NOMO-1 treated with DMSO at 0.1 percent for 48 hours (cell line): Measurements from ENCODE around the gene GJB4.
"Not testable (repeated sequence)": the region's sequence is repeated elsewhere in the genome, so short reads cannot be mapped to it uniquely, and the experiment has no call there.

Source experiments
- DNase-seq: peaks from one replicate; lab custom pipeline; 2025; ENCODE audit not compliant: unreplicated experiment; lab: John Stamatoyannopoulos, UW

GJB4 gene

DNA sequence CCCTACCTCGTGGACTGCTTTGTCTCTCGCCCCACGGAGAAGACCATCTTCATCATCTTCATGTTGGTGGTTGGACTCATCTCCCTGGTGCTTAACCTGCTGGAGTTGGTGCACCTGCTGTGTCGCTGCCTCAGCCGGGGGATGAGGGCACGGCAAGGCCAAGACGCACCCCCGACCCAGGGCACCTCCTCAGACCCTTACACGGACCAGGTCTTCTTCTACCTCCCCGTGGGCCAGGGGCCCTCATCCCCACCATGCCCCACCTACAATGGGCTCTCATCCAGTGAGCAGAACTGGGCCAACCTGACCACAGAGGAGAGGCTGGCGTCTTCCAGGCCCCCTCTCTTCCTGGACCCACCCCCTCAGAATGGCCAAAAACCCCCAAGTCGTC is 35.2 kb downstream of the GJB4 start:
- no peak for DNase-seq

- DNase-seq, result no peak
Observed at GRCh38 chr1:34795916-34796315, 36.4 kb downstream of the GJB4 start.

DNA sequence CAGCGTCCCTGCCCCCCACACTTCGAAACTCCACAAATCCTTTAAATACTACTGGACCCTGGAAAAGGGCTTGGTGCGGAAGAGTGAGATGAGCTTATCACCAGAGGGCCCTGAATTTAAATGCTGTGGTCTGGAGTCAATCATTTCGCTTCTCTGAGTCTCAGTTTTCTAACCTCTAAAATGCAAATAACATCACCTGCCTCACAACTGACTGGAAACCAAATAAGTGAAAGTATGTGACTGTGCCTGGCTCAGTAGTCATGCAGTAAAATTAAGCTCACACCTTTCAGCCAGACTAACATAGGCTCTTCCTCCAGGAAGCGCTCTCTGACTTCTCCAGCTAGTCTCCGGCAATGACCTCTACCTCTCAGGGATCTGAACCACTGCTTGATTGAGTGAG is 37.5 kb downstream of the GJB4 start:
- DNase-seq, result no peak

DNA sequence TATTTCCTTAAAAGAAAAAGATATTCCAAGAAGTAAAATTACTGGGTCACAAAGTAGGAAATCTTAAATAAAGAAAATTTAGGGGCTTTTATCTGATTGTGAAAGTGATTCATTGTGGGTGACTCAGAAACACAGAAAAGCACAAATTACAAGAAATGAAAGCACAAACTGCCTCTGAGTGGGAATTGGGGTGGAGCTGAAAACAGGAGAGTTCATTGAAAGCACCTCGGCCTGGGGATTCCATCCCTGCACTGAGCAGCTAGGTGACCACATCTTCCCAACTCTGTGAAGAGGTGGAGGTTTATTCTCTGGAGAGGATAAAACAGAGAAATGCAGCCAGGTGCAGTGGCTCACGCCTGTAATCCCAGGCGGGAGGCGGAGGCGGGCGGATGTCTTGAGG is 40.7 kb downstream of the GJB4 start:
- DNase-seq, result no peak

- no peak for DNase-seq
Observed at GRCh38 chr1:34803770-34804169, 44.2 kb downstream of the GJB4 start.

- no peak for DNase-seq
Observed at GRCh38 chr1:34806396-34806795, 46.9 kb downstream of the GJB4 start.

DNA sequence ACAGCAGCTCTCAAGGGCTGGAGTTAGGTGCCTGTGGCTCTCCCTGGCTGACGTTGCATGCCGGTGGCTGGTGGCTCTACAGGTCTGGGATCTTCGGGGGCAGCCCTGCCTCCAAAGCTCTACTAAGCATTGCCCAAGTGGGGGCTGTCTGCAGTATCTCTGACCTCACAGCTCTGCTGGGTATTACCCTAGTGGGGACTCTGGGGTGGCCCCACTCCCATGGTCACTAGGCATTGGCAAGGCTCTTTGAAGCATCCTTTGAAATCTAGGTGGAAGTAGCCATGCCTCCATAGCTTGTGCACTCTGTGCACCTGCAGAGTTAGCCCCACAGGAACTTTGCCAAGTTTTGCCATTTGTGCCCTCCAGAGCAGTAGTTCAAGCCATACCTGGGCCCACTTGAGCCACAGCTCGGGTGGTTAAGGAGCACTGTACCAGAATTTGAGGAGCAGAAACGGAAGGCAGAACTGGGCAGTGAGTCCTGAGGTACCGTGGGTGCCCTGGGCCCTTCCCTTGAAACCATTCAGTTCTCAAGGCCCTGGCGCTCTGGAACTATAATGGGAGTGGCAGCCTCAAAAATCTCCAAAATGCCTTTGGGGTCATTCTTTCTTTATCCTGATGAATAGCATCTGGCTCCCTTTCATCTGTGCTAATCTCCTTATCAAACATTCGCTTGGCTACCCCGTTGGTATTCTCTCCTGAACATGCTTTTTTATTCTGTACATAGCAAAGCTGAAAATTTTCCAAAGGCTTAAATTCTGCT is 48.7 kb downstream of the GJB4 start:
- DNase-seq, result no peak

GRCh38 chr1:34810781-34811180 is 51.2 kb downstream of the GJB4 start:
- not testable (repeated sequence) for DNase-seq
